ENCODE data around the gene ITGAD. TPM values are rescaled to one million over a fixed set of nuclear protein-coding genes. Genes with fewer than 3 reads are reported as not detected.

The ITGAD gene
- polyA plus RNA-seq, 3 donors = 0.04 TPM; not detected in 2

- Histone ChIP-seq H3K9ac (ENCODE audit: insufficient read depth, low read length, poor library complexity, severe bottlenecking) (no peak within 1 kb of the TSS), H3K36me3 (replicated peaks in 1 of 2; ENCODE audit: control insufficient read depth in 1 of 2, insufficient read depth in 2 of 2, low read length in 2 of 2) (no peaks in the 10 kb centered on the region), H4K20me1 (ENCODE audit: insufficient read depth, low read length) (no peaks in the 10 kb centered on the region), H3K79me2 (ENCODE audit: insufficient read depth, low read length) (no peaks in the 10 kb centered on the region), H3K4me1 (ENCODE audit: control insufficient read depth in 1 of 2, insufficient read depth in 2 of 2, low read length in 2 of 2) (peaks cover 4 to 5% of the 10 kb centered on the region in 2 donors), H3K27me3 (ENCODE audit: control insufficient read depth in 2 of 2, insufficient read depth in 2 of 2, low read length in 2 of 2) (no peaks in the 10 kb centered on the region), H3K27ac (ENCODE audit: low read depth in 1 of 2, low read length in 2 of 2) (no peak within 1 kb of the TSS), H3K4me3 (replicated peaks in 1 of 3; ENCODE audit: low read depth in 2 of 3, low read length in 3 of 3) (peak within 1 kb of the TSS; percentile 17 to 47 (median 27)), H3K4me2 (replicated peaks; ENCODE audit: extremely low read depth, low read length, poor library complexity, severe bottlenecking) (peak within 1 kb of the TSS; percentile 60), H2AFZ (ENCODE audit: insufficient read depth, low read depth, low read length, poor library complexity, severe bottlenecking) (peak within 1 kb of the TSS; percentile 70), H3K9me3 (replicated peaks in 1 of 2; ENCODE audit: control insufficient read depth in 1 of 2, insufficient read depth in 1 of 2, low read length in 2 of 2) (no peaks in the 10 kb centered on the region)
- TF ChIP-seq, protein P1, sequence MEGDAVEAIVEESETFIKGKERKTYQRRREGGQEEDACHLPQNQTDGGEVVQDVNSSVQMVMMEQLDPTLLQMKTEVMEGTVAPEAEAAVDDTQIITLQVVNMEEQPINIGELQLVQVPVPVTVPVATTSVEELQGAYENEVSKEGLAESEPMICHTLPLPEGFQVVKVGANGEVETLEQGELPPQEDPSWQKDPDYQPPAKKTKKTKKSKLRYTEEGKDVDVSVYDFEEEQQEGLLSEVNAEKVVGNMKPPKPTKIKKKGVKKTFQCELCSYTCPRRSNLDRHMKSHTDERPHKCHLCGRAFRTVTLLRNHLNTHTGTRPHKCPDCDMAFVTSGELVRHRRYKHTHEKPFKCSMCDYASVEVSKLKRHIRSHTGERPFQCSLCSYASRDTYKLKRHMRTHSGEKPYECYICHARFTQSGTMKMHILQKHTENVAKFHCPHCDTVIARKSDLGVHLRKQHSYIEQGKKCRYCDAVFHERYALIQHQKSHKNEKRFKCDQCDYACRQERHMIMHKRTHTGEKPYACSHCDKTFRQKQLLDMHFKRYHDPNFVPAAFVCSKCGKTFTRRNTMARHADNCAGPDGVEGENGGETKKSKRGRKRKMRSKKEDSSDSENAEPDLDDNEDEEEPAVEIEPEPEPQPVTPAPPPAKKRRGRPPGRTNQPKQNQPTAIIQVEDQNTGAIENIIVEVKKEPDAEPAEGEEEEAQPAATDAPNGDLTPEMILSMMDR (IDR thresholded peaks at IDR 0.05) = no peak
- Mint-ChIP-seq H3K27ac (peak within 1 kb of the TSS in 1 of 7 donors; percentile 73), H3K4me3 (peak within 1 kb of the TSS; percentile 67 to 70), H3K4me1 (peaks cover 3% of the 10 kb centered on the region), H3K27me3 (ENCODE audit: low read depth in 3 of 3) (peaks cover 3 to 15% (median 4%) of the 10 kb centered on the region in 3 donors), H3K9me3 (peaks cover 0 to 3% (median 0%) of the 10 kb centered on the region in 7 donors), H3K36me3 (no peaks in the 10 kb centered on the region)
- intact Hi-C loops (cut with micrococcal nuclease) = no loop called here
- WGBS (ENCODE audit: insufficient coverage) = 86% methylated on average over 6 of the region's 7 CpGs
- no peak for DNase-seq
Observed at GRCh38 chr16:31428279-31428597, 35.1 kb downstream of the ITGAD start, which contains the start of gene COX6A2. Gene COX6A2 (minus strand): TSS chr16:31428360. CDS start chr16:31428325, 35 bp downstream.

GRCh38 chr16:31428638-31429247 is 35.6 kb downstream of the ITGAD start:
- Histone ChIP-seq H3K79me2 (ENCODE audit: insufficient read depth, low read length) (no peaks in the 10 kb centered on the region), H3K9ac (ENCODE audit: insufficient read depth, low read length, poor library complexity, severe bottlenecking) (no peak overlapping the region), H3K27me3 (ENCODE audit: control insufficient read depth in 2 of 2, insufficient read depth in 2 of 2, low read length in 2 of 2) (no peaks in the 10 kb centered on the region), H3K36me3 (replicated peaks in 1 of 2; ENCODE audit: control insufficient read depth in 1 of 2, insufficient read depth in 2 of 2, low read length in 2 of 2) (no peaks in the 10 kb centered on the region), H3K27ac (ENCODE audit: low read depth in 1 of 2, low read length in 2 of 2) (no peak overlapping the region), H4K20me1 (ENCODE audit: insufficient read depth, low read length) (no peaks in the 10 kb centered on the region), H3K4me2 (replicated peaks; ENCODE audit: extremely low read depth, low read length, poor library complexity, severe bottlenecking) (no peak overlapping the region), H3K9me3 (replicated peaks in 1 of 2; ENCODE audit: control insufficient read depth in 1 of 2, insufficient read depth in 1 of 2, low read length in 2 of 2) (no peaks in the 10 kb centered on the region), H2AFZ (ENCODE audit: insufficient read depth, low read depth, low read length, poor library complexity, severe bottlenecking) (no peak overlapping the region), H3K4me3 (replicated peaks in 1 of 3; ENCODE audit: low read depth in 2 of 3, low read length in 3 of 3) (no peak overlapping the region), H3K4me1 (ENCODE audit: control insufficient read depth in 1 of 2, insufficient read depth in 2 of 2, low read length in 2 of 2) (peaks cover 4 to 5% of the 10 kb centered on the region in 2 donors)
- 100% methylated on average over 2 of the region's 7 CpGs for WGBS (ENCODE audit: insufficient coverage)
- DNase-seq = no peak
- Mint-ChIP-seq H3K4me1 (peaks cover 3% of the 10 kb centered on the region), H3K27ac (no peak overlapping the region), H3K27me3 (ENCODE audit: low read depth in 3 of 3) (peaks cover 3 to 10% (median 4%) of the 10 kb centered on the region in 3 donors), H3K36me3 (no peaks in the 10 kb centered on the region), H3K9me3 (peaks cover 0 to 3% (median 0%) of the 10 kb centered on the region in 7 donors), H3K4me3 (no peak overlapping the region)
- TF ChIP-seq, protein P1 (IDR thresholded peaks at IDR 0.05) = no peak
- intact Hi-C loops (cut with micrococcal nuclease) = no loop called here

Measured in CD14-positive monocyte (primary cell).